Right ventricle myocardium superior (tissue), 1 donor: ENCODE results near the gene PTGDR. TPM values are rescaled to one million over a fixed set of nuclear protein-coding genes. Genes with fewer than 3 reads are reported as not detected.

ENCODE experiments used
- ATAC-seq: fragments of 200-7000 bp; cut with Tn5 transposase; one replicate; pipeline ENCODE4 v1.9.1; 2020; ENCODE audit warnings: mild to moderate bottlenecking; ENCODE audit not compliant: poor library complexity
- DNase-seq: peaks from one replicate; pipeline ENCODE4 v3.0.0-alpha.2; 2020
- intact Hi-C: fragments of 100-400 bp; cut with DNase I; formaldehyde crosslinking; loops from one replicate; pipeline ENCODE4 v1.11.2; 2022
- long read RNA-seq: library from polyadenylated mRNA; unstranded; transcript quantifications from one replicate; pipeline ENCODE4 v2.0.0, GENCODE V29; 2021
- total RNA-seq: library from RNA; stranded (reverse); fragmentation: NEBNext Ultra II Directional; extraction: Animal tissue kit (Norgen Biotek cat#: 25700); gene quantifications from one replicate; pipeline ENCODE4 v1.2.1, GENCODE V29; 2021
- donor health status: DM: no; HTN: yes; CAD: no; lungs with severe emphysema.

Gene PTGDR
- 0.89 TPM for total RNA-seq
- long read RNA-seq, partial matches to known transcripts = 0 of 3 reads
- long read RNA-seq, other reads (novel, unspliced or antisense) = 1 of 3 reads

GRCh38 chr14:52267501-52268278, at the start of gene PTGDR:
TSS of gene PTGDR (plus strand) at chr14:52267698. CDS start at chr14:52267815, 117 bp downstream.
- ATAC-seq = peak; percentile 54
- peak; percentile 70 for DNase-seq
- intact Hi-C loops = no loop called here

GRCh38 chr14:52219488-52220084, 47.9 kb upstream of the PTGDR start:
- intact Hi-C loops = no loop called here
- ATAC-seq = no peak
- no peak for DNase-seq

GRCh38 chr14:52220924-52221811, 46.3 kb upstream of the PTGDR start:
- intact Hi-C loops = no loop called here
- ATAC-seq (no peak), DNase-seq (no peak)

GRCh38 chr14:52222901-52223300, 44.6 kb upstream of the PTGDR start:
- ATAC-seq = no peak
- intact Hi-C loops = no loop called here
- DNase-seq = no peak

- DNase-seq = no peak
- no peak for ATAC-seq
- intact Hi-C loops = no loop called here
Measured at GRCh38 chr14:52227619-52228222, 39.8 kb upstream of the PTGDR start.

GRCh38 chr14:52233693-52234092, 33.8 kb upstream of the PTGDR start:
- intact Hi-C loops = no loop called here
- no peak for ATAC-seq

GRCh38 chr14:52235434-52235833, 32.1 kb upstream of the PTGDR start:
- ATAC-seq (no peak), DNase-seq (no peak)
- intact Hi-C loops = no loop called here

More at GRCh38 chr14:52233693-52234092, 33.8 kb upstream of the PTGDR start:
- no peak for DNase-seq

- intact Hi-C loops = no loop called here
- ATAC-seq (no peak), DNase-seq (no peak)
Measured at GRCh38 chr14:52235866-52236510, 31.5 kb upstream of the PTGDR start.

- intact Hi-C loops = no loop called here
- ATAC-seq = no peak
Measured at GRCh38 chr14:52238682-52239081, 28.8 kb upstream of the PTGDR start.

GRCh38 chr14:52240623-52241022, 26.9 kb upstream of the PTGDR start:
- no peak for ATAC-seq
- no peak for DNase-seq
- intact Hi-C loops = no loop called here

More at GRCh38 chr14:52238682-52239081, 28.8 kb upstream of the PTGDR start:
- no peak for DNase-seq

- ATAC-seq = no peak
- intact Hi-C loops = no loop called here
Measured at GRCh38 chr14:52241087-52241793, 26.3 kb upstream of the PTGDR start.

GRCh38 chr14:52244328-52244727, 23.2 kb upstream of the PTGDR start:
- intact Hi-C loops = no loop called here
- no peak for ATAC-seq
- DNase-seq = no peak

More at GRCh38 chr14:52241087-52241793, 26.3 kb upstream of the PTGDR start:
- DNase-seq = no peak

- DNase-seq (no peak), ATAC-seq (no peak)
- intact Hi-C loops = no loop called here
Measured at GRCh38 chr14:52244997-52245396, 22.5 kb upstream of the PTGDR start.

- intact Hi-C loops = no loop called here
- DNase-seq (no peak), ATAC-seq (no peak)
Measured at GRCh38 chr14:52248057-52248456, 19.4 kb upstream of the PTGDR start.

- no peak for ATAC-seq
- DNase-seq = no peak
- intact Hi-C loops = no loop called here
Measured at GRCh38 chr14:52251724-52252123, 15.8 kb upstream of the PTGDR start.

GRCh38 chr14:52253503-52253902, 14.0 kb upstream of the PTGDR start:
- intact Hi-C loops = no loop called here
- ATAC-seq (no peak), DNase-seq (no peak)

GRCh38 chr14:52254086-52254485, 13.4 kb upstream of the PTGDR start:
- ATAC-seq (no peak), DNase-seq (no peak)
- intact Hi-C loops = no loop called here

- intact Hi-C loops = no loop called here
- DNase-seq (no peak), ATAC-seq (no peak)
Measured at GRCh38 chr14:52258783-52259182, 8.7 kb upstream of the PTGDR start.
